DMS 273 treated with DMSO at 0.1 percent for 48 hours (cell line): ENCODE results near the gene LAPTM4A.
"Not testable (repeated sequence)": the region's sequence is repeated elsewhere in the genome, so short reads cannot be mapped to it uniquely, and the experiment has no call there.

ENCODE experiments used
- DNase-seq: peaks from one replicate; lab custom pipeline; 2025; lab: John Stamatoyannopoulos, UW

The LAPTM4A gene

DNA sequence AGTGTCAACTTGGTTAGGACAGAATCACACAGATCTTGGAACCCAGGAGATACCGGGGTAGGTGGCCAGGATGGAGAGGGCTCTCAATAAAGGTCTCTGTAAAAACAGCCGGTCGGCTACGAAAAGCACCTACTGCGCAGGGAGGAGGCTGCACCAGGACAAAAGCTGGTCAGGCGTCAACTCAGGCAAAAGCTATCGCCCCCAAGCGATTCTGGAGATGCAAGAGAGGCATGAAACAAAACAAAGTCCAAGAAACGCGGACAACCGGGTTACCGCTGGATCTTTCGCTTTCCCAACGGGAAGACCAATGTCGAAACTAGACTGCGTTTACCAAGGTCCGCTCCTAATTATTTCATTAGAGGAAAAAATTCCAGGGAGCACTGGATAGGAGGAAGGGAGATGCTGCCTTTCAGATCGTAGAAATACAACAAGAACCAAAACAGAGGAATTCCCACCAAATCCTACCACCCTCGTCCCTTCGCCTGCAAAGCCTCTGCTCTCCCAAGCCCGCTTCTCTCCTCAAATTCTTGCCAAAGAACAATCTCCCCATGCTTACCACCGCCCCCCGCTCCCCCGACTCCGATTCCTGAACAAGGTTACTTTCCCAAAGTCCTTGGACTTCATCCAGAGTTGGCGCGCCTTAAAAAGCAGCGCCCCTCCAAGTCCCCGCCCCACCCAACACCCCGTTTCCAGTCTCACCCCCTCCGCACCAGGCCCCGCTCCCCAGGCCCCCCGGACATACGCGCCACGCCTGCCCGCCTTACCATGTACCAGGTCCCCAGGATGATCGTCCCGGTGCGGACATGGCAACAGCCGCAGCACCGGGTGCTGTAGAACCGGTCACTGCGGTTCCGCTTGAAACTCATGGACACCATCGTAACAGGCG lies 539 bp downstream of the LAPTM4A start:
- DNase-seq: peak; percentile 40

DNA sequence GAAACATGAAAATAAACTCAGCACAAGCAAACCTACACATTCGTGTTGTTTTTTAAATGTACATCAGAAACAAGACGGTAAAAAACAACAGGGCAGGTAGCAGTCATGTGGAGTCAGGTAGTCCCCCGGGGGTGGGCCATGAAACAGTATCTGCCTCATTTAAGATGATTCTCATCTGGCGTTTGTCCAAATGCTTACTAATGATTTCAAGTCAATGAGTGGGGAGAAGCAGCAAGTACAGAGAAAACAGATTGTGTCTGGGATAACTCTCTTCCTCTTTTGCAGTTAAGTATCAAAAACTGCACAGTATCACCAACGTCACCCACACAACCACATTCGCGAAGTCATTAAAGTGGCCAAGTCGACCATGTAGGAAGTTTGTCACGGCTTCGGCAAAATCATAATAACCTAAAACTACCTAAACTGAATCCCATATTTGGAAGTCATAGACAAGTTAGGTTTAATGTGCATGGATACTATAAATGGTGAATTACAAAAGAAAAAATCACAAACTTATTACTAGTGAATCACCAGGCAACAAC lies 1.3 kb downstream of the LAPTM4A start:
- peak; percentile 34 for DNase-seq

- DNase-seq: no peak
Measured at GRCh38 chr2:20049637-20050036, 1.8 kb downstream of the LAPTM4A start.

GRCh38 chr2:20048488-20049448 lies 2.7 kb downstream of the LAPTM4A start:
- DNase-seq: no peak

- DNase-seq: not testable (repeated sequence)
Measured at GRCh38 chr2:20045712-20046292, 5.6 kb downstream of the LAPTM4A start.

DNA sequence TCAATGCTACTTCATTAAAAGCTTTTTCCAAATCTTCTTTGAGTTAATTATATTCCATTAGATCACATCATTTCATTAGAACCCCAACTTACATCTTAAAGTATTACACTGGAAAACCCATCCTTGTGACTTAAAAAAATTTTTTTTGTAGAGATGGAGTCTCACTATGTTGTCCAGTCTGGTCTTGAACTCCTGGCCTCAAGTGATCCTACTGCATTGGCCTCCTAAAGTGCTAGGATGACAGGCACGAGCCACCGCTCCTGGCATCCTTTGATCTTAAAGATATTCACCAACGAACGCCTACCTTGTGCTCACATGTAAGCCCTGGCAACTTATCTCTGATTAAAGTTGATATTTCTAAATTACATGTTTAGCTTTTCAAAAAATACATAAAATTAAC lies 6.7 kb downstream of the LAPTM4A start:
- DNase-seq: no peak

DNA sequence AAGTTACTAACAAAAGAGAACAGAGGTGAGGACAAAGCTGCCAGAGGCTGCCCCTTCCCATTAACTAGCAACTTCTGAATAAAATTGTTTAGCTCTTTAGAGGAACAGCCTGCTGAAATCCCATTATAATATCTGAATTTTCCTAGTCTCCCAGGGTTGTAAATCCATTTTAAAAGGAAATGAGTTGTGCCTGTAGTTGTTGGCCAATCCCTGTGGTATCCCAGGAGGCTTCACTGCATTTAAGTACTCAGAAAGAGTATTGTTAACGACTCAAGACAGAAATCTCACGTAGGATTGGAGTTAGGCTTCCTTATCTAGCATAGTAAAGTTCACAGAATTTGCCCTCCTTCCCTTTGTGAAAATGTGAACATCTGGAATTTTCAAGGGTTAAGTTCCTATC lies 8.9 kb downstream of the LAPTM4A start:
- DNase-seq: no peak

- DNase-seq: no peak
Measured at GRCh38 chr2:20040489-20041172, 10.8 kb downstream of the LAPTM4A start.

GRCh38 chr2:20037660-20038059 lies 13.8 kb downstream of the LAPTM4A start:
- DNase-seq: no peak

DNA sequence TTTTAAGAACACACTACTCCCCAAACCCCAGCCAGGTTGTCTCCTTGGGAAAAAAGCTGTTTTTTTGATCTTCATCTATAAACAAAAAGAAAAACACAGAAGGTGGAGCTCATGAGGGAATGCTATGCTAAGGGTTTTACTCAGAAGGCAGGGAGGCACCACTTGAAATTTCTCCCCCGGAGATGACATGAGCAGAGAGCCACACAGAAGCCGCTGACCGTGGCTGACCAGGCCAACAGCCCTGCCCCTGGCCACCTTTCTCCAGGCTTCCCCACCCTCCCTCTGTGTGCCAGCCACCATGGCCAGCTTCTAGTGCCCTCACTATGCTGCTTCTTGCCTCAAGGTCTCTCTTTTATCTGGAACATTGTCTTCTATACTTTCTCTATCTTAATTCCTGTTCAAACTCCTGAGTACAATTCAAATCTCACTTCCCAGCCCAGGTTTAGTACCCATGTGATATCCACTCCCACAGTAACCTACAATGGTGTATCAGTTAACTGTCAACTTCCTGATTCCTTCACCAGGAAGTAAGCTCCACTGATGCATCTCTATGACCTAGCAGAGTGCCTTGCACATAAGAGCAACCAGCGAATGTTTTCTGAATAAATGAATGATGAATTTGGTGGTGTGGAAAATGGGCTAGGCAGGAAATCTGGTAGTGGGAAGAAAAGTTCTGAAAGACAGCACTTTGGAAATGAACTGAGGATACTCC lies 15.3 kb downstream of the LAPTM4A start:
- no peak for DNase-seq

DNA sequence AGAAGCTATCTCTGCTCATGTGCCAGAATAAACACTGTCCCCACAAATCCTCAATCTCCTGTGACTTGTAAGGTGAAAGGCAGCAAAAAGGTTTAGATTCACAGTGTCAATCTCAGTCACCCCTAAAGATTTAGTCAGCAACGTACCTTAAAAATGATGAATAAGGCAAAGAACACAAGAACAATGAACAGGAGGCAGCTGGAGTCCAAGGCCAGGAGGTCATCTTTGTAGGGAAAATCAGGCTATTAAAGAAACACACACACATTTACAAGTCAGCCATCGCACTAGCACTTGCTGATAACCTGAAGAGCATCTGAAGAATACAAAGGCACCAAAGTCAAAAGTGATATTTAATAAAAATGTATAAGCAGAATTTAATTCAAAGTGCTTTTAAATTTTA lies 16.6 kb downstream of the LAPTM4A start:
- no peak for DNase-seq

- DNase-seq: no peak
Measured at GRCh38 chr2:20034218-20034617, 17.2 kb downstream of the LAPTM4A start.

- DNase-seq: no peak
Measured at GRCh38 chr2:20033322-20033721, 18.1 kb downstream of the LAPTM4A start.

DNA sequence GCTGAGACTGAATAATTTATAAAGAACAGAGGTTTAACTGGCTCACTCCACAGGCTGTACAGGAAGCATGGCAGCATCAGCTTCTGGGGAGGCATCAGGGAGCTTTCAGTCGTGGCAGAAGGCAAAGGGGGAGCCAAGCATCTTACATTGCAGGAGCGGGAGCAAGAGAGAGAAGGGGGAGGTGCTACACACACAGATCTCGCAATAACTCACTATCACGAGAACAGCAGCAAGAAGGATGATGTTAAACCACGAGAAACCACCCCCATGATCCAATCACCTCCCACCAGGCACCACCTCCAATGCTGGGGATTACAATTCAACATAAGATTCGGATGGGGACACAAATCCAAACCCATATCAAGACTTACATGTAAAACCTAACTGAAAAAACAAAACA lies 21.2 kb downstream of the LAPTM4A start:
- DNase-seq: no peak

GRCh38 chr2:20027705-20028434 lies 23.6 kb downstream of the LAPTM4A start:
- DNase-seq: no peak

DNA sequence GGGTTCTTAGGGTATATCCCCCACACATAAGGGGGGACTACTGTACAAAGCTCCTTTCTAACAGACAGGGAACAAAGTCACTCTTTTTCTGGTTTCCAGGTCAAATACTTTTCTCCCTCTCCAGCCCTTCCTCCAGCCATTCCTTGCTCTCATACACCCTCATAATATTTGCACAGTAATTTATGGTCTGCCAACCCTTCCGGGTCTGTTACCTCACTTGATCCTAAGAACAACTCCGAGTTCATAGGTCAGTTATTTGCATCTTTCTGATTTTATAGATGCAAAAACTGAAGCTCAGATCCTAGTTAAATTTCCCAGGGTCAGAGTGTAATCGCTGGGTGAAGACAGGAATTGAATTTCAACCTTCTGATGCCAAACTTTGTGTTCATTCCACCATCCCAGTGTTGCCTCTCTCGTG lies 24.2 kb downstream of the LAPTM4A start:
- DNase-seq: no peak

DNA sequence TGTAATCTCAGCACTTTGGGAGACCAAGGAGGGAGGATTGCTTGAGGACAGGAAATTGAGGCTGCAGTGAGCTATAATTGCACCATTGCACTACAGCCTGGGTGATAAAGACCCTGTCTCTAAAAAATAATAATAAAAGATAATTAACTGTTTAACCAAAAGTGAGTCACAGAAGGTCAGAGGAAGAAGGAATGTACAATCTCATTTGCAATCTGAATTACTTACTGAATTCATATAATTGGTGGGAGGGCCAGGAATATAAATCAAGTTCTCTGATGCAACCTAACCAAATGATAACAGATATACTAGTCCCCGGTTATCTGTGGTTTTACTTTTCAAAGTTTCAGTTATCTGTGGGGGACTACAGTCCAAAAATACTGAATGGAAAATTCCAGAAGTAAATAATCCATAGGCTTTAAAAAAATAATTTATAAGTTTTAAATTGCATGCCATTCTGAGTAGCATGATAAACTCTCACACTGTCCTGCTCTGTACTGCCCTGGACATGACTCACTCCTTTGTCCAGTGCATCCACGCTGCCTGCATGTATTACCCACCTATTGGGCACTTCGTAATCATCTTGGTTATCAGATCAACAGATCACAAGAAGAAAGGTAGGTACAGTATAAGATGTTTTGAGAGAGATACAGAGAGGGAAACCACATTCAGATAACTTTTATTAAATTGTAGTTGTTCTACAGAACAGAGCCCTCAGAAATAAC lies 26.2 kb downstream of the LAPTM4A start:
- no peak for DNase-seq

- no peak for DNase-seq
Measured at GRCh38 chr2:20023688-20024087, 27.7 kb downstream of the LAPTM4A start.

DNA sequence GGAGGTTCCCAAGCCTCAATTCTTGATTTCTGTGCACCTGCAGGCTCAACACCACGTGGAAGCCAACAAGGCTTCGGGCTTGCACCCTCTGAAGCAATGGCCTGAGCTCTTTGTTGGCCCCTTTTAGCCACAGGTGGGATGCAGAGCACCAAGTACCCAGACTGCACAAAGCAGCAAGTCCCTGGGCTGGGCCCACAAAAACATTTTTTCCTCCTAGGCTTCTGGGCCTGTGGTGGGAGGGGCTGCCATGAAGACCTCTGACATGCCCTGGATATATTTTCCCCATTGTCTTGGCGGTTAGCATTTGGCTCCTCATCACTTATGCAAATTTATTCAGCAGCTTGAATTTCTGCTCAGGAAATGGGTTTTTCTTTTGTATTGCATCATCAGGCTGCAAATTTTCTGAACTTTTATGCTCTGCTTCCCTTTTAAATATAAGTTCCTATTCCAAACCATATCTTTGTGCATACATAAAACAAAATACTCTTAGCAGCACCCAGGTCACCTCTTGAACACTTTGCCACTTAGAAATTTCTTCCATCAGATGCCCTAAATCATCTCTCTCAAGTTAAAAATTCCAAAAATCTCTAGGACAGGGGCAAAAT lies 29.9 kb downstream of the LAPTM4A start:
- no peak for DNase-seq
